Neuronal stem cell (in vitro differentiated cells): ENCODE results near the gene METRN.

Experiments used
- DNase-seq: peaks from one replicate; pipeline ENCODE4 v3.0.0-alpha.2; 2013; ENCODE audit warnings: low spot score
- H2AFZ ChIP-seq: one replicate; pipeline ENCODE4 v1.6.1; 2013; ENCODE audit warnings: mild to moderate bottlenecking, low read length, inconsistent platforms
- H2AK5ac ChIP-seq: 2 replicates; pipeline ENCODE4 v1.6.1; 2013; ENCODE audit warnings: low read depth, mild to moderate bottlenecking, inconsistent platforms, low read length, moderate library complexity, mixed read lengths
- H2BK120ac ChIP-seq: 2 replicates; pipeline ENCODE4 v1.6.1; 2013; ENCODE audit warnings: low read depth, mild to moderate bottlenecking, inconsistent platforms, low read length, moderate library complexity, mixed read lengths
- H2BK12ac ChIP-seq: one replicate; pipeline ENCODE4 v1.6.1; 2013; ENCODE audit warnings: low read length, inconsistent platforms
- H2BK15ac ChIP-seq: 2 replicates; pipeline ENCODE4 v1.6.1; 2013; ENCODE audit warnings: mild to moderate bottlenecking, low read length, inconsistent platforms, mixed read lengths
- H2BK5ac ChIP-seq: one replicate; pipeline ENCODE4 v1.6.1; 2013; ENCODE audit warnings: inconsistent platforms, mild to moderate bottlenecking, low read length, moderate library complexity
- H3K14ac ChIP-seq: one replicate; pipeline ENCODE4 v1.6.1; 2013; ENCODE audit warnings: low read length, inconsistent platforms
- H3K18ac ChIP-seq: 2 replicates; pipeline ENCODE4 v1.6.1; 2013; ENCODE audit warnings: low read length, inconsistent platforms
- H3K23ac ChIP-seq: 2 replicates; pipeline ENCODE4 v1.6.1; 2013; ENCODE audit warnings: low read depth, mild to moderate bottlenecking, mixed read lengths, low read length, inconsistent platforms; ENCODE audit not compliant: poor library complexity
- H3K27ac ChIP-seq: replicated peaks from 3 replicates; pipeline ENCODE4 v1.5.1; 2013; ENCODE audit warnings: low read length, inconsistent platforms
- H3K27me3 ChIP-seq, 3 experiments: 2 replicates each; pipeline ENCODE4 v1.6.1; 2013; ENCODE audit warnings: low read length in 3 of 3, mild to moderate bottlenecking in 2 of 3, inconsistent platforms in 1 of 3, low read depth in 1 of 3, mixed read lengths in 1 of 3, moderate library complexity in 1 of 3; ENCODE audit not compliant: control insufficient read depth in 3 of 3, insufficient read depth in 3 of 3
- H3K36me3 ChIP-seq, 2 donors: replicated peaks in 1 of 2; 2 replicates each; pipeline ENCODE4 v1.6.1; 2013; ENCODE audit warnings: low read length in 2 of 2; ENCODE audit not compliant: control insufficient read depth in 2 of 2, insufficient read depth in 2 of 2
- H3K4ac ChIP-seq: 2 replicates; pipeline ENCODE4 v1.6.1; 2013; ENCODE audit warnings: inconsistent platforms, mild to moderate bottlenecking, low read length, moderate library complexity
- H3K4me1 ChIP-seq, 2 donors: 1 replicate in 1 of 2; 2 replicates in 1 of 2; pipeline ENCODE4 v1.6.1; 2013; ENCODE audit warnings: low read length in 2 of 2, low read depth in 1 of 2; ENCODE audit not compliant: control insufficient read depth in 2 of 2, insufficient read depth in 1 of 2
- H3K4me2 ChIP-seq: one replicate; pipeline ENCODE4 v1.6.1; 2013; ENCODE audit warnings: mild to moderate bottlenecking, low read length, inconsistent platforms; ENCODE audit not compliant: insufficient read depth, poor library complexity, severe bottlenecking
- H3K4me3 ChIP-seq, 2 donors: 2 replicates each; pipeline ENCODE4 v1.5.1; 2013; ENCODE audit warnings: low read length in 2 of 2, mild to moderate bottlenecking in 2 of 2, inconsistent platforms in 1 of 2, moderate library complexity in 1 of 2
- H3K79me1 ChIP-seq: one replicate; pipeline ENCODE4 v1.6.1; 2013; ENCODE audit warnings: low read depth, mild to moderate bottlenecking, inconsistent platforms, low read length, moderate library complexity
- H3K9ac ChIP-seq: one replicate; pipeline ENCODE4 v1.6.1; 2013; ENCODE audit warnings: mild to moderate bottlenecking, low read depth, low read length, inconsistent platforms; ENCODE audit not compliant: poor library complexity
- H3K9me3 ChIP-seq, 2 donors: replicated peaks in 1 of 2; 2 replicates each; pipeline versions ENCODE3 to v1.6.1; 2013; ENCODE audit warnings: low read length in 2 of 2, mild to moderate bottlenecking in 2 of 2, inconsistent platforms in 1 of 2, low read depth in 1 of 2, mixed read lengths in 1 of 2, moderate library complexity in 1 of 2; ENCODE audit not compliant: control insufficient read depth in 2 of 2, insufficient read depth in 1 of 2
- H4K8ac ChIP-seq: one replicate; pipeline ENCODE4 v1.6.1; 2013; ENCODE audit warnings: low read depth, mild to moderate bottlenecking, inconsistent platforms, low read length, moderate library complexity
- H4K91ac ChIP-seq: one replicate; pipeline ENCODE4 v1.6.1; 2013; ENCODE audit warnings: low read length, low read depth, mild to moderate bottlenecking, inconsistent platforms; ENCODE audit not compliant: poor library complexity
- WGBS, 2 donors: extraction: QIAGEN DNeasy Blood & Tissue Kit; methylation state at CpG; one replicate each; pipeline ENCODE4 v1.1.7; 2013; ENCODE audit warnings: missing lambda C conversion rate in 2 of 2, mixed read lengths in 1 of 2; ENCODE audit not compliant: insufficient read length in 2 of 2, insufficient replicate concordance in 1 of 2; ENCODE audit errors: extremely low coverage in 2 of 2; 5-methylcytosine and 5-hydroxymethylcytosine counted together

METRN gene

DNA sequence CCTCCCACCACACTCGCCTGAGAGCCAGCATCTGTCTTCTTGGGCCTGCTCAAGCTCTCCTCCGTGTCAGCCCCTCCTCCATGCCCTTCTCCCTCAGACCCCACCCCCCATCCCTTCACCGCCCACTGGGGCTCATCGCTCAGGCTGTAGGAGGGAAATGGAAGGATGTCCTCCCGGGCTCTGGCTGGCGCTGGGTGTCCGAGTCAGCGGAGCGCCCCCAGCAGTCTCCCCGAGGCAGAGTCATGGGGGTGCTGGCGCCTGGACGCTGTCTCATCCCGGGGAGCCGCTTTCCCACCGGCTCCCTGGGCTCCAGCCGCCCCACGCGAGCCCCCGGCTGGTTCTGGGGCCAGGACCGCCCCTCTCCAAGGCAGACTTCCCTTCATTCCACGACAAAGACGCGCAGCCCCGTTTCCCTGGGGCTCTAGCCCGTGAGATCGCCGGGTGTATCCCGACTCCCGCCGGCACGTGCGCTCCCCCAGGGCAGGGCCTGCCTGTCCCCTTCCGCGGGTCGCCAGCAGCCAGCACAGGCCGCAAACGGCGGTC lies 5.6 kb downstream of the METRN start:
- WGBS, 2 donors = no CpG with 5 or more reads among the region's 38 CpGs
- Histone ChIP-seq H2AFZ (peak overlapping the region; percentile 77), H3K18ac (peak overlapping the region; percentile 100), H2BK5ac (peak overlapping the region; percentile 100), H3K79me1 (peaks cover 37% of the 10 kb centered on the region), H3K4ac (peak overlapping the region; percentile 97), H3K14ac (peak overlapping the region; percentile 90), H2AK5ac (peak overlapping the region; percentile 93), H3K9me3 (no peaks in the 10 kb centered on the region), H3K4me3 (peak overlapping the region; percentile 88 to 93), H3K36me3 (peaks cover 15 to 31% of the 10 kb centered on the region in 2 donors), H4K8ac (peak overlapping the region; percentile 19), H3K23ac (peak overlapping the region; percentile 99), H2BK12ac (peak overlapping the region; percentile 63), H3K27me3 (no peaks in the 10 kb centered on the region), H3K4me1 (peaks cover 39 to 49% of the 10 kb centered on the region in 2 donors), H2BK15ac (peak overlapping the region; percentile 30), H2BK120ac (no peak overlapping the region), H3K27ac (peak overlapping the region; percentile 98), H3K4me2 (peak overlapping the region; percentile 93), H4K91ac (peak overlapping the region; percentile 80), H3K9ac (peak overlapping the region; percentile 100)
- DNase-seq = no peak

GRCh38 chr16:720990-721764 lies 6.3 kb downstream of the METRN start, which contains the start of gene ANTKMT:
TSS of gene ANTKMT (plus strand) at chr16:721146. CDS start at chr16:721275, 129 bp downstream.
- peak within 1 kb of the TSS; percentile 98 for H3K27ac ChIP-seq
- H3K9ac ChIP-seq = peak within 1 kb of the TSS; percentile 100
- H2BK15ac ChIP-seq = peak within 1 kb of the TSS; percentile 96
- peaks cover 0 to under 1% (median 0%) of the 10 kb centered on the region in 3 experiments for H3K27me3 ChIP-seq
- H2BK5ac ChIP-seq = peak within 1 kb of the TSS; percentile 100
- H3K9me3 ChIP-seq = no peaks in the 10 kb centered on the region
- DNase-seq = peak; percentile 88
- H3K4me1 ChIP-seq = peaks cover 39 to 49% of the 10 kb centered on the region in 2 donors
- peaks cover 35% of the 10 kb centered on the region for H3K79me1 ChIP-seq
- H3K4me2 ChIP-seq = peak within 1 kb of the TSS; percentile 93
- H3K14ac ChIP-seq = peak within 1 kb of the TSS; percentile 94
- peaks cover 15 to 31% of the 10 kb centered on the region in 2 donors for H3K36me3 ChIP-seq
- peak within 1 kb of the TSS; percentile 99 for H3K23ac ChIP-seq
- H2BK12ac ChIP-seq = peak within 1 kb of the TSS; percentile 88
- H2AFZ ChIP-seq = peak within 1 kb of the TSS; percentile 77
- peak within 1 kb of the TSS; percentile 88 to 93 for H3K4me3 ChIP-seq
- H2BK120ac ChIP-seq = no peak within 1 kb of the TSS
- H3K18ac ChIP-seq = peak within 1 kb of the TSS; percentile 100
- WGBS, 2 donors = no CpG with 5 or more reads among the region's 106 CpGs
- peak within 1 kb of the TSS; percentile 95 for H4K8ac ChIP-seq
- peak within 1 kb of the TSS; percentile 80 for H4K91ac ChIP-seq
- peak within 1 kb of the TSS; percentile 100 for H2AK5ac ChIP-seq
- peak within 1 kb of the TSS; percentile 97 for H3K4ac ChIP-seq

GRCh38 chr16:721765-722540 lies 7.0 kb downstream of the METRN start:
- peaks cover 11 to 25% of the 10 kb centered on the region in 2 donors for H3K36me3 ChIP-seq
- peak overlapping the region; percentile 95 for H3K18ac ChIP-seq
- H3K79me1 ChIP-seq = peaks cover 29% of the 10 kb centered on the region
- H3K4ac ChIP-seq = peak overlapping the region; percentile 93
- no peak overlapping the region for H4K91ac ChIP-seq
- peak overlapping the region; percentile 49 for H3K27ac ChIP-seq
- peak overlapping the region; percentile 96 for H2BK15ac ChIP-seq
- peaks cover 37 to 42% of the 10 kb centered on the region in 2 donors for H3K4me1 ChIP-seq
- peak overlapping the region; percentile 100 for H2AK5ac ChIP-seq
- no peak overlapping the region for H2AFZ ChIP-seq
- H2BK5ac ChIP-seq = peak overlapping the region; percentile 87
- H4K8ac ChIP-seq = peak overlapping the region; percentile 43
- no peak for DNase-seq
- H2BK12ac ChIP-seq = peak overlapping the region; percentile 41
- H3K14ac ChIP-seq = peak overlapping the region; percentile 56
- peak overlapping the region; percentile 99 for H3K23ac ChIP-seq
- no peaks in the 10 kb centered on the region for H3K9me3 ChIP-seq
- peak overlapping the region; percentile 100 for H3K9ac ChIP-seq
- peak overlapping the region; percentile 67 for H3K4me2 ChIP-seq
- no peak overlapping the region for H2BK120ac ChIP-seq
- H3K4me3 ChIP-seq = peak overlapping the region; percentile 76 to 93
- peaks cover 0 to 6% (median 0%) of the 10 kb centered on the region in 3 experiments for H3K27me3 ChIP-seq
- WGBS, 2 donors = no CpG with 5 or more reads among the region's 51 CpGs
